ENCODE measurements around the gene KIAA1755. TPM values are rescaled to one million over a fixed set of nuclear protein-coding genes. Genes with fewer than 3 reads are reported as not detected.

The KIAA1755 gene
- total RNA-seq, 1 experiment from 2014 or later = not detected

DNA sequence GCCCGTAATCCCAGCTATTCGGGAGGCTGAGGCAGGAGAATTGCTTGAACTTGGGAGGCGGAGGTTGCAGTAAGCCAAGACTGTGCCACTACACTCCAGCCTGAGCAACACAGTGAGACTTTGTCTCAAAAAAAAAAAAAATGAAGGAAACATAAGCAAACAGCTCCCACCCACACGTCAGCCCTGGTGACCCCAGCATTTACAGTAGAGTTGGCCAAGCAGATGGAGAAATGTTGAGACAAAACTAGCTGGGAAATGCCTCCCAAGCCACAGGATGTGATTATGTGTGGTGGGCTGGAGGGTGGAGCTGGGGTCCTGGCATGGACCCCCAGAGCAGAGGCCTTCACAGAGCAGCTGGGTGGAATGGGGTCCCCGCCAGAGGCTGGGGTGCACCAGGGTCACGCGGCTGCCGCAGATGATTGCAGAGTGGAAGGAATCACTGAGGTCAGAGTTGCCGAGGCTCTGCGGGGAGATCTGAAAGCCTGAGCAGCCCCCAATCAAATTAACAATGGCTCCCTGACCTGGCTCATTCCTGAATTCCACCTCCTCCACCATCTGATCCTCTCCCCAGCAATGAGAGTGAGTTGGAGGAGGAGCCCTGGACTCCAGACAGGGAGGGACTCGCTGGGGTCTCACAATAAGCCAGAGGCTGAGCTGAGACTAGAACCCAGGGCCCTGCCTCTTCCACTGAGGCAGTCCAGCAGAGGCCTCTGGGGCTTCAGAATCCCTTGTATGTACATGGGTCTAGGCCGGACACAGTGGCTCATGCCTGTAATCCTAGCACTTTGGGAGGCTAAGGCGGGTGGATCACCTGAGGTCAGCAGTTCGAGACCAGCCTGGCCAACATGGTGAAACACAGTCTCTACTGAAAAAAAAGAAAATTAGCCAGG lies 60.8 kb downstream of the KIAA1755 start:
- Histone ChIP-seq H3K36me3 (ENCODE audit: insufficient read depth, low read length, poor library complexity, severe bottlenecking) (no peaks in the 10 kb centered on the region), H3K9me3 (ENCODE audit: low read depth, low read length, poor library complexity, severe bottlenecking) (no peaks in the 10 kb centered on the region), H3K27me3 (replicated peaks; ENCODE audit: insufficient read depth, low read depth, low read length, poor library complexity) (peaks cover 24% of the 10 kb centered on the region), H3K4me3 (ENCODE audit: low read depth, low read length, poor library complexity, severe bottlenecking) (no peak overlapping the region), H3K4me1 (ENCODE audit: insufficient read depth, low read length, poor library complexity, severe bottlenecking) (no peaks in the 10 kb centered on the region), H3K27ac (ENCODE audit: low read depth, low read length, poor library complexity, severe bottlenecking) (no peak overlapping the region)
- DNase-seq (ENCODE audit: low spot score) = no peak
- intact Hi-C loops (cut with micrococcal nuclease; ENCODE audit: unreplicated experiment) = no loop called here
- TF ChIP-seq EZH2 (IDR thresholded peaks at IDR 0.05; ENCODE audit: borderline replicate concordance, low read depth, low read length, poor library complexity, severe bottlenecking) = no peak
- TF ChIP-seq, protein P1, sequence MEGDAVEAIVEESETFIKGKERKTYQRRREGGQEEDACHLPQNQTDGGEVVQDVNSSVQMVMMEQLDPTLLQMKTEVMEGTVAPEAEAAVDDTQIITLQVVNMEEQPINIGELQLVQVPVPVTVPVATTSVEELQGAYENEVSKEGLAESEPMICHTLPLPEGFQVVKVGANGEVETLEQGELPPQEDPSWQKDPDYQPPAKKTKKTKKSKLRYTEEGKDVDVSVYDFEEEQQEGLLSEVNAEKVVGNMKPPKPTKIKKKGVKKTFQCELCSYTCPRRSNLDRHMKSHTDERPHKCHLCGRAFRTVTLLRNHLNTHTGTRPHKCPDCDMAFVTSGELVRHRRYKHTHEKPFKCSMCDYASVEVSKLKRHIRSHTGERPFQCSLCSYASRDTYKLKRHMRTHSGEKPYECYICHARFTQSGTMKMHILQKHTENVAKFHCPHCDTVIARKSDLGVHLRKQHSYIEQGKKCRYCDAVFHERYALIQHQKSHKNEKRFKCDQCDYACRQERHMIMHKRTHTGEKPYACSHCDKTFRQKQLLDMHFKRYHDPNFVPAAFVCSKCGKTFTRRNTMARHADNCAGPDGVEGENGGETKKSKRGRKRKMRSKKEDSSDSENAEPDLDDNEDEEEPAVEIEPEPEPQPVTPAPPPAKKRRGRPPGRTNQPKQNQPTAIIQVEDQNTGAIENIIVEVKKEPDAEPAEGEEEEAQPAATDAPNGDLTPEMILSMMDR (conservative IDR thresholded peaks at IDR 0.05; ENCODE audit: low read depth, low read length) = no peak
- POLR2A ChIA-PET (ENCODE audit: low non-redundant PET) = no interaction called here
- CTCF ChIA-PET = no interaction called here
- BruUV-seq (replicated peaks) = no TSS peak

DNA sequence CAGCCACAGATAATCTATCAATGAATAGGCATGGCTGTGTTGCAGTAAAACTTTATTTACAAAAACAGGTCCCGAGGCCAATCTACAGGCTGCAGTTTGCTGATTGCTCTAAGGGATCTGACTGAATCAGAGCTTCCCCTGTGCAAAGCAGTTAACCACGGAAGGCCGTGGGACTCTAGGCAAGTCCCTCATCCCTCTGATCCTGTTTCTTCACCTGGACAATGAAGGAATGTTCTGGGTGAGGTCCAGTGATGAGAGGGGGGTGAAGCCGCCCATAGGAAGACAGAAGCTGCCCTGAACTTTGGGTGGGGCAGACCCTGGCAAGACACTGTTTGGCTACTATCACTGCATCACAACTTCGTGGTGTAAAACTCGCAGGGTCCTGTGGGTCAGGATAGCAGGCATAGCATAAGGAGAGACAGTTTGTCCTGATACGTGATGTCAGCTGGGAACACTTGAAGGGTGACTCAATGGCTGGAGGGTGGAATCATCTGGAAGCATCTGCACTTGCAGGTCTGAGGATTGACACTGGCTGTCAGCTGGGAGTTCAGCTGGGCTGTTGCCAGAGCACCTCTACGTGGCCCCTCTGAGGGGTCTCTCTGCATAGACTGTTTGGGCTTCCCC lies 62.2 kb downstream of the KIAA1755 start:
- no peaks in the 10 kb centered on the region for H3K9me3 ChIP-seq (ENCODE audit: low read depth, low read length, poor library complexity, severe bottlenecking)
- ChIA-PET CTCF (no interaction called here), POLR2A (ENCODE audit: low non-redundant PET) (no interaction called here)
- H3K36me3 ChIP-seq (ENCODE audit: insufficient read depth, low read length, poor library complexity, severe bottlenecking) = no peaks in the 10 kb centered on the region
- H3K27ac ChIP-seq (ENCODE audit: low read depth, low read length, poor library complexity, severe bottlenecking) = no peak overlapping the region
- DNase-seq (ENCODE audit: low spot score) = no peak
- BruUV-seq (replicated peaks) = no TSS peak
- no peak for TF ChIP-seq EZH2 (IDR thresholded peaks at IDR 0.05; ENCODE audit: borderline replicate concordance, low read depth, low read length, poor library complexity, severe bottlenecking)
- TF ChIP-seq, protein P1 (conservative IDR thresholded peaks at IDR 0.05; ENCODE audit: low read depth, low read length) = no peak
- H3K4me3 ChIP-seq (ENCODE audit: low read depth, low read length, poor library complexity, severe bottlenecking) = no peak overlapping the region
- intact Hi-C loops (cut with micrococcal nuclease; ENCODE audit: unreplicated experiment) = no loop called here
- H3K4me1 ChIP-seq (ENCODE audit: insufficient read depth, low read length, poor library complexity, severe bottlenecking) = no peaks in the 10 kb centered on the region
- H3K27me3 ChIP-seq (replicated peaks; ENCODE audit: insufficient read depth, low read depth, low read length, poor library complexity) = peaks cover 10% of the 10 kb centered on the region

DNA sequence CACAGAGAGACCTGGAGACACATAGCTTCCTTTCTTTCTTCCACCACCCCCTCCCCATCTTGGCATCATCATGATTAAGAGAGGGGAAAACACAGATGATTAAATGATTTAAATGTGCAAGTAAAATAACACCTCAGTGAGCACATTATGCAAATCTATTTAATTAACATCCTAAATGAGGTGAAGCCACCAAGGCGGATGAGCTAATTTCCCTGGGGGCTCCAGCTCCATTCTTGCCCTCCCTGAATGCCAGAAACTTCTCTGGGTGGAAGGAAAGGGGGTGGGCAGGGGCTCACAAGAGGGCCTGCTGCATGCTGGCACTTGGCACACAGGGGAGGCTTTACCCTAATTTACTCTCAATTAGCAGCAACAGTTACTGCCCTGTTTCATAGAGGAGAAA lies 62.9 kb downstream of the KIAA1755 start:
- Histone ChIP-seq H3K4me3 (ENCODE audit: low read depth, low read length, poor library complexity, severe bottlenecking) (no peak overlapping the region), H3K36me3 (ENCODE audit: insufficient read depth, low read length, poor library complexity, severe bottlenecking) (no peaks in the 10 kb centered on the region), H3K27me3 (replicated peaks; ENCODE audit: insufficient read depth, low read depth, low read length, poor library complexity) (peaks cover 3% of the 10 kb centered on the region), H3K9me3 (ENCODE audit: low read depth, low read length, poor library complexity, severe bottlenecking) (no peaks in the 10 kb centered on the region), H3K4me1 (ENCODE audit: insufficient read depth, low read length, poor library complexity, severe bottlenecking) (no peaks in the 10 kb centered on the region), H3K27ac (ENCODE audit: low read depth, low read length, poor library complexity, severe bottlenecking) (no peak overlapping the region)
- intact Hi-C loops (cut with micrococcal nuclease; ENCODE audit: unreplicated experiment) = no loop called here
- TF ChIP-seq EZH2 (IDR thresholded peaks at IDR 0.05; ENCODE audit: borderline replicate concordance, low read depth, low read length, poor library complexity, severe bottlenecking) = no peak
- TF ChIP-seq, protein P1 (conservative IDR thresholded peaks at IDR 0.05; ENCODE audit: low read depth, low read length) = no peak
- no TSS peak for BruUV-seq (replicated peaks)
- POLR2A ChIA-PET (ENCODE audit: low non-redundant PET) = no interaction called here
- CTCF ChIA-PET = no interaction called here
- DNase-seq (ENCODE audit: low spot score) = no peak
